DMS79 (cell line): ENCODE data around the gene LDLRAP1.

Experiments used
- DNase-seq: peaks from one replicate; lab custom pipeline; 2025; lab: John Stamatoyannopoulos, UW

Gene LDLRAP1

GRCh38 chr1:25544243-25544764 lies 898 bp downstream of the LDLRAP1 start:
- DNase-seq = no peak

GRCh38 chr1:25544819-25545218 lies 1.4 kb downstream of the LDLRAP1 start:
- DNase-seq = no peak

GRCh38 chr1:25545767-25546166 lies 2.4 kb downstream of the LDLRAP1 start:
- DNase-seq = no peak

- DNase-seq = no peak
Observed at GRCh38 chr1:25546193-25546592, 2.8 kb downstream of the LDLRAP1 start.

- DNase-seq = no peak
Observed at GRCh38 chr1:25548601-25549000, 5.2 kb downstream of the LDLRAP1 start.

- DNase-seq = no peak
Observed at GRCh38 chr1:25549273-25550154, 6.1 kb downstream of the LDLRAP1 start.

GRCh38 chr1:25550155-25550506 lies 6.7 kb downstream of the LDLRAP1 start:
- no peak for DNase-seq

GRCh38 chr1:25550683-25551310 lies 7.4 kb downstream of the LDLRAP1 start:
- no peak for DNase-seq

- no peak for DNase-seq
Observed at GRCh38 chr1:25553749-25554429, 10.5 kb downstream of the LDLRAP1 start.

- no peak for DNase-seq
Observed at GRCh38 chr1:25554430-25554780, 11.0 kb downstream of the LDLRAP1 start.

GRCh38 chr1:25554886-25555752 lies 11.7 kb downstream of the LDLRAP1 start:
- no peak for DNase-seq

- DNase-seq = no peak
Observed at GRCh38 chr1:25555753-25556092, 12.3 kb downstream of the LDLRAP1 start.

- no peak for DNase-seq
Observed at GRCh38 chr1:25556132-25556670, 12.8 kb downstream of the LDLRAP1 start.

- no peak for DNase-seq
Observed at GRCh38 chr1:25556791-25557476, 13.5 kb downstream of the LDLRAP1 start.

- no peak for DNase-seq
Observed at GRCh38 chr1:25557543-25557942, 14.1 kb downstream of the LDLRAP1 start.

- no peak for DNase-seq
Observed at GRCh38 chr1:25559031-25559430, 15.6 kb downstream of the LDLRAP1 start.

GRCh38 chr1:25560001-25560400 lies 16.6 kb downstream of the LDLRAP1 start:
- DNase-seq = no peak

GRCh38 chr1:25560788-25561187 lies 17.4 kb downstream of the LDLRAP1 start:
- no peak for DNase-seq

GRCh38 chr1:25561421-25562100 lies 18.2 kb downstream of the LDLRAP1 start:
- no peak for DNase-seq

GRCh38 chr1:25562101-25562927 lies 18.9 kb downstream of the LDLRAP1 start:
- no peak for DNase-seq
